OCI-M2 (cell line): Measurements from ENCODE around the gene PWWP2A.

ENCODE experiments used
- DNase-seq: peaks from one replicate; lab custom pipeline; 2025; ENCODE audit not compliant: unreplicated experiment; lab: John Stamatoyannopoulos, UW

Gene PWWP2A

GRCh38 chr5:160133071-160133917 is 14.0 kb upstream of the PWWP2A start:
- no peak for DNase-seq

GRCh38 chr5:160129841-160130240 is 10.6 kb upstream of the PWWP2A start:
- no peak for DNase-seq

- DNase-seq, result no peak
Observed at GRCh38 chr5:160128632-160129031, 9.4 kb upstream of the PWWP2A start.

- no peak for DNase-seq
Observed at GRCh38 chr5:160119905-160120266, 636 bp upstream of the PWWP2A start.

- no peak for DNase-seq
Observed at GRCh38 chr5:160118349-160119141, 705 bp downstream of the PWWP2A start.

GRCh38 chr5:160116991-160117390 is 2.3 kb downstream of the PWWP2A start:
- no peak for DNase-seq

- no peak for DNase-seq
Observed at GRCh38 chr5:160108124-160108523, 11.1 kb downstream of the PWWP2A start.

GRCh38 chr5:160105686-160106360 is 13.4 kb downstream of the PWWP2A start:
- DNase-seq, result no peak

- no peak for DNase-seq
Observed at GRCh38 chr5:160097991-160098390, 21.3 kb downstream of the PWWP2A start.

- no peak for DNase-seq
Observed at GRCh38 chr5:160096178-160096577, 23.1 kb downstream of the PWWP2A start.

- DNase-seq, result no peak
Observed at GRCh38 chr5:160092960-160093707, 26.1 kb downstream of the PWWP2A start.

GRCh38 chr5:160092514-160092913 is 26.7 kb downstream of the PWWP2A start:
- DNase-seq, result no peak

GRCh38 chr5:160090059-160090458 is 29.2 kb downstream of the PWWP2A start:
- no peak for DNase-seq

- no peak for DNase-seq
Observed at GRCh38 chr5:160089531-160089930, 29.7 kb downstream of the PWWP2A start.

GRCh38 chr5:160088805-160089204 is 30.4 kb downstream of the PWWP2A start:
- no peak for DNase-seq

GRCh38 chr5:160087199-160087598 is 32.1 kb downstream of the PWWP2A start:
- no peak for DNase-seq

GRCh38 chr5:160084144-160084543 is 35.1 kb downstream of the PWWP2A start:
- no peak for DNase-seq

- DNase-seq, result no peak
Observed at GRCh38 chr5:160083501-160083900, 35.7 kb downstream of the PWWP2A start.

GRCh38 chr5:160082614-160083500 is 36.4 kb downstream of the PWWP2A start:
- DNase-seq, result no peak

GRCh38 chr5:160081495-160081894 is 37.8 kb downstream of the PWWP2A start:
- DNase-seq, result no peak
